Adipocyte (in vitro differentiated cells): ENCODE results near the gene SGMS1.
"Not testable (repeated sequence)": the region's sequence is repeated elsewhere in the genome, so short reads cannot be mapped to it uniquely, and the experiment has no call there.

ENCODE experiments used
- DNase-seq: peaks from one replicate; pipeline ENCODE4 v3.0.0-alpha.2; 2015; ENCODE audit warnings: low read depth
- H3K27me3 ChIP-seq: replicated peaks from 2 replicates; pipeline ENCODE4 v1.7.0; 2013; ENCODE audit warnings: mild to moderate bottlenecking, low read length, moderate library complexity; ENCODE audit not compliant: control insufficient read depth, insufficient read depth
- H3K36me3 ChIP-seq: 2 replicates; pipeline ENCODE4 v1.7.0; 2013; ENCODE audit warnings: low read length, mild to moderate bottlenecking, moderate library complexity; ENCODE audit not compliant: control insufficient read depth, insufficient read depth, severe bottlenecking
- H3K4me1 ChIP-seq: 2 replicates; pipeline ENCODE4 v1.7.0; 2013; ENCODE audit warnings: mild to moderate bottlenecking, low read length, moderate library complexity; ENCODE audit not compliant: control insufficient read depth, insufficient read depth
- H3K4me3 ChIP-seq: 2 replicates; pipeline ENCODE4 v1.7.0; 2013; ENCODE audit warnings: mild to moderate bottlenecking, low read length, moderate library complexity
- H3K9ac ChIP-seq: 2 replicates; pipeline ENCODE4 v1.7.0; 2013; ENCODE audit warnings: mild to moderate bottlenecking, low read length, moderate library complexity
- H3K9me3 ChIP-seq: 2 replicates; pipeline ENCODE4 v1.7.0; 2013; ENCODE audit warnings: mild to moderate bottlenecking, low read length, moderate library complexity; ENCODE audit not compliant: control insufficient read depth

The SGMS1 gene

GRCh38 chr10:50541317-50541716 lies 82.4 kb downstream of the SGMS1 start:
- H3K4me3 ChIP-seq = no peak overlapping the region

GRCh38 chr10:50540826-50541122 lies 83.0 kb downstream of the SGMS1 start:
- Histone ChIP-seq H3K4me1 (peaks cover 3% of the 10 kb centered on the region), H3K36me3 (no peaks in the 10 kb centered on the region), H3K4me3 (no peak overlapping the region), H3K9me3 (no peaks in the 10 kb centered on the region), H3K27me3 (no peaks in the 10 kb centered on the region), H3K9ac (no peak overlapping the region)
- no peak for DNase-seq

More at GRCh38 chr10:50541317-50541716, 82.4 kb downstream of the SGMS1 start:
- H3K36me3 ChIP-seq = no peaks in the 10 kb centered on the region
- DNase-seq = no peak
- H3K9me3 ChIP-seq = no peaks in the 10 kb centered on the region
- H3K4me1 ChIP-seq = peaks cover 3% of the 10 kb centered on the region
- no peaks in the 10 kb centered on the region for H3K27me3 ChIP-seq
- no peak overlapping the region for H3K9ac ChIP-seq

GRCh38 chr10:50540069-50540825 lies 83.5 kb downstream of the SGMS1 start:
- Histone ChIP-seq H3K4me3 (no peak overlapping the region), H3K36me3 (no peaks in the 10 kb centered on the region), H3K9ac (no peak overlapping the region), H3K9me3 (no peaks in the 10 kb centered on the region), H3K27me3 (no peaks in the 10 kb centered on the region), H3K4me1 (peaks cover 3% of the 10 kb centered on the region)
- no peak for DNase-seq

- H3K9me3 ChIP-seq = no peaks in the 10 kb centered on the region
- peaks cover 8% of the 10 kb centered on the region for H3K4me1 ChIP-seq
- no peak overlapping the region for H3K4me3 ChIP-seq
- H3K9ac ChIP-seq = no peak overlapping the region
- H3K27me3 ChIP-seq = no peaks in the 10 kb centered on the region
- H3K36me3 ChIP-seq = no peaks in the 10 kb centered on the region
- DNase-seq = no peak
Observed at GRCh38 chr10:50538555-50539398, 85.0 kb downstream of the SGMS1 start.

- H3K27me3 ChIP-seq = no peaks in the 10 kb centered on the region
- no peaks in the 10 kb centered on the region for H3K36me3 ChIP-seq
- peaks cover 8% of the 10 kb centered on the region for H3K4me1 ChIP-seq
- H3K9ac ChIP-seq = no peak overlapping the region
- H3K4me3 ChIP-seq = no peak overlapping the region
- no peaks in the 10 kb centered on the region for H3K9me3 ChIP-seq
- DNase-seq = no peak
Observed at GRCh38 chr10:50536617-50537240, 87.0 kb downstream of the SGMS1 start.

- H3K9me3 ChIP-seq, H3K27me3 ChIP-seq, H3K36me3 ChIP-seq, H3K4me3 ChIP-seq, H3K4me1 ChIP-seq, H3K9ac ChIP-seq: not testable (repeated sequence)
- DNase-seq = peak; percentile 39
Observed at GRCh38 chr10:50534748-50535376, 88.9 kb downstream of the SGMS1 start.

GRCh38 chr10:50533296-50533695 lies 90.5 kb downstream of the SGMS1 start:
- Histone ChIP-seq H3K9ac (no peak overlapping the region), H3K27me3 (no peaks in the 10 kb centered on the region), H3K36me3 (no peaks in the 10 kb centered on the region), H3K9me3 (no peaks in the 10 kb centered on the region), H3K4me1 (peaks cover 4% of the 10 kb centered on the region), H3K4me3 (no peak overlapping the region)
- no peak for DNase-seq

- H3K27me3 ChIP-seq = no peaks in the 10 kb centered on the region
- no peaks in the 10 kb centered on the region for H3K36me3 ChIP-seq
- H3K4me3 ChIP-seq = no peak overlapping the region
- H3K4me1 ChIP-seq = peaks cover 4% of the 10 kb centered on the region
- no peaks in the 10 kb centered on the region for H3K9me3 ChIP-seq
- DNase-seq = no peak
- no peak overlapping the region for H3K9ac ChIP-seq
Observed at GRCh38 chr10:50531388-50532077, 92.2 kb downstream of the SGMS1 start.

- Histone ChIP-seq H3K36me3 (no peaks in the 10 kb centered on the region), H3K9ac (no peak overlapping the region), H3K4me1 (peaks cover 4% of the 10 kb centered on the region), H3K27me3 (no peaks in the 10 kb centered on the region), H3K4me3 (no peak overlapping the region), H3K9me3 (no peaks in the 10 kb centered on the region)
- DNase-seq = no peak
Observed at GRCh38 chr10:50529660-50530059, 94.1 kb downstream of the SGMS1 start.

- Histone ChIP-seq H3K9ac (no peak overlapping the region), H3K27me3 (no peaks in the 10 kb centered on the region), H3K9me3 (no peaks in the 10 kb centered on the region), H3K4me3 (no peak overlapping the region), H3K36me3 (no peaks in the 10 kb centered on the region), H3K4me1 (no peaks in the 10 kb centered on the region)
- no peak for DNase-seq
Observed at GRCh38 chr10:50528206-50528605, 95.5 kb downstream of the SGMS1 start.
